SK-N-SH treated with all-trans-retinoic acid at 6 μM for 48 hours (cell line): ENCODE results near the gene CLEC4C.

Source experiments
- ARNTL ChIP-seq: fragments of 450-650 bp; formaldehyde crosslinking; IDR thresholded peaks from 2 replicates; pipeline ENCODE4 v1.5.0; 2020; ENCODE audit warnings: low read depth, mild to moderate bottlenecking, moderate library complexity, borderline replicate concordance
- BACH2 ChIP-seq: fragments of 250-450 bp; sonication (Bioruptor Pico); IDR thresholded peaks from 2 replicates; pipeline ENCODE4 v1.9.0; 2021; ENCODE audit warnings: mild to moderate bottlenecking, borderline replicate concordance
- ESRRG ChIP-seq: fragments of 250-450 bp; sonication (Bioruptor Pico); IDR thresholded peaks from 2 replicates; pipeline ENCODE4 v1.6.1; 2021; ENCODE audit warnings: mild to moderate bottlenecking
- OSR1 ChIP-seq: fragments of 250-450 bp; sonication (Bioruptor Pico); IDR thresholded peaks from 2 replicates; pipeline ENCODE4 v1.8.0; 2022; ENCODE audit warnings: moderate library complexity, mild to moderate bottlenecking, inconsistent platforms
- PPARA ChIP-seq: fragments of 250-450 bp; sonication (Bioruptor Pico); IDR thresholded peaks from 2 replicates; pipeline ENCODE4 v1.5.0; 2020; ENCODE audit warnings: mild to moderate bottlenecking, borderline replicate concordance
- TOX ChIP-seq: fragments of 250-450 bp; sonication (Bioruptor Pico); IDR thresholded peaks from 2 replicates; pipeline ENCODE4 v1.8.0; 2021; ENCODE audit warnings: mild to moderate bottlenecking, moderate library complexity, borderline replicate concordance
- ZNF565 ChIP-seq: fragments of 450-650 bp; formaldehyde crosslinking; conservative IDR thresholded peaks from 2 replicates; pipeline ENCODE4 v1.5.0; 2020; ENCODE audit warnings: low read depth, mild to moderate bottlenecking, moderate library complexity
- TF ChIP-seq, protein P1 (sequence below): fragments of 250-450 bp; sonication (Bioruptor Pico); IDR thresholded peaks from 2 replicates; pipeline ENCODE4 v1.5.0; 2020; ENCODE audit warnings: mild to moderate bottlenecking, moderate library complexity
- TF ChIP-seq, protein P2 (sequence below): fragments of 250-450 bp; sonication (Bioruptor Pico); IDR thresholded peaks from 2 replicates; pipeline ENCODE4 v1.8.0; 2021; ENCODE audit warnings: low read depth, mild to moderate bottlenecking, moderate library complexity, borderline replicate concordance
- TF ChIP-seq, protein P3 (sequence below): fragments of 250-450 bp; sonication (Bioruptor Pico); IDR thresholded peaks from 2 replicates; pipeline ENCODE4 v1.8.0; 2020; ENCODE audit warnings: mild to moderate bottlenecking, moderate library complexity, borderline replicate concordance

DNA sequence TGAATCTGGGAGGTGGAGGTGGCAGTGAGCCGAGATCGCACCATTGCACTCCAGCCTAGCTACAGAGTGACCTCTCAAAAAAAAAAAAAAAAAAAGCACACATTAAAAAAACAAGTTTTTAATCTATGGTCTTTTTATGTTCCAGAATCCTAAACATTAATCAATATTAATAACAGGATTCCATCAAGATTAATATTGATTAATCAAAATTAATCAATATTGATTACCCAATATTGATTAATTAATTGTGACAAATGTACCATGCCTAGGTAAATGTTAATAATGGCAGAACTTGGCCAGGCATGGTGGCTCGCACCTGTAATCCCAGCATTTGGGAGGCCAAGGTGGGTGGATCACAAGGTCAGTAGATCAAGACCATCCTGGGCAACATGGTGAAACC, 34.1 kb upstream of the CLEC4C start:
- TF ChIP-seq, protein P1, sequence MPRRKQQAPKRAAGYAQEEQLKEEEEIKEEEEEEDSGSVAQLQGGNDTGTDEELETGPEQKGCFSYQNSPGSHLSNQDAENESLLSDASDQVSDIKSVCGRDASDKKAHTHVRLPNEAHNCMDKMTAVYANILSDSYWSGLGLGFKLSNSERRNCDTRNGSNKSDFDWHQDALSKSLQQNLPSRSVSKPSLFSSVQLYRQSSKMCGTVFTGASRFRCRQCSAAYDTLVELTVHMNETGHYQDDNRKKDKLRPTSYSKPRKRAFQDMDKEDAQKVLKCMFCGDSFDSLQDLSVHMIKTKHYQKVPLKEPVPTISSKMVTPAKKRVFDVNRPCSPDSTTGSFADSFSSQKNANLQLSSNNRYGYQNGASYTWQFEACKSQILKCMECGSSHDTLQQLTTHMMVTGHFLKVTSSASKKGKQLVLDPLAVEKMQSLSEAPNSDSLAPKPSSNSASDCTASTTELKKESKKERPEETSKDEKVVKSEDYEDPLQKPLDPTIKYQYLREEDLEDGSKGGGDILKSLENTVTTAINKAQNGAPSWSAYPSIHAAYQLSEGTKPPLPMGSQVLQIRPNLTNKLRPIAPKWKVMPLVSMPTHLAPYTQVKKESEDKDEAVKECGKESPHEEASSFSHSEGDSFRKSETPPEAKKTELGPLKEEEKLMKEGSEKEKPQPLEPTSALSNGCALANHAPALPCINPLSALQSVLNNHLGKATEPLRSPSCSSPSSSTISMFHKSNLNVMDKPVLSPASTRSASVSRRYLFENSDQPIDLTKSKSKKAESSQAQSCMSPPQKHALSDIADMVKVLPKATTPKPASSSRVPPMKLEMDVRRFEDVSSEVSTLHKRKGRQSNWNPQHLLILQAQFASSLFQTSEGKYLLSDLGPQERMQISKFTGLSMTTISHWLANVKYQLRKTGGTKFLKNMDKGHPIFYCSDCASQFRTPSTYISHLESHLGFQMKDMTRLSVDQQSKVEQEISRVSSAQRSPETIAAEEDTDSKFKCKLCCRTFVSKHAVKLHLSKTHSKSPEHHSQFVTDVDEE (CRISPR knock-in tag), result no peak
- TF ChIP-seq TOX, result no peak
- TF ChIP-seq, protein P2, sequence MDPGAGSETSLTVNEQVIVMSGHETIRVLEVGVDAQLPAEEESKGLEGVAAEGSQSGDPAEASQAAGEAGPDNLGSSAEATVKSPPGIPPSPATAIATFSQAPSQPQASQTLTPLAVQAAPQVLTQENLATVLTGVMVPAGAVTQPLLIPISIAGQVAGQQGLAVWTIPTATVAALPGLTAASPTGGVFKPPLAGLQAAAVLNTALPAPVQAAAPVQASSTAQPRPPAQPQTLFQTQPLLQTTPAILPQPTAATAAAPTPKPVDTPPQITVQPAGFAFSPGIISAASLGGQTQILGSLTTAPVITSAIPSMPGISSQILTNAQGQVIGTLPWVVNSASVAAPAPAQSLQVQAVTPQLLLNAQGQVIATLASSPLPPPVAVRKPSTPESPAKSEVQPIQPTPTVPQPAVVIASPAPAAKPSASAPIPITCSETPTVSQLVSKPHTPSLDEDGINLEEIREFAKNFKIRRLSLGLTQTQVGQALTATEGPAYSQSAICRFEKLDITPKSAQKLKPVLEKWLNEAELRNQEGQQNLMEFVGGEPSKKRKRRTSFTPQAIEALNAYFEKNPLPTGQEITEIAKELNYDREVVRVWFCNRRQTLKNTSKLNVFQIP (CRISPR knock-in tag), result no peak
- no peak for TF ChIP-seq BACH2 (CRISPR knock-in tag)
- TF ChIP-seq PPARA (CRISPR knock-in tag), result no peak
- no peak for TF ChIP-seq ESRRG (CRISPR knock-in tag)
- no peak for TF ChIP-seq ZNF565
- no peak for TF ChIP-seq OSR1 (CRISPR knock-in tag)
- TF ChIP-seq, protein P3, sequence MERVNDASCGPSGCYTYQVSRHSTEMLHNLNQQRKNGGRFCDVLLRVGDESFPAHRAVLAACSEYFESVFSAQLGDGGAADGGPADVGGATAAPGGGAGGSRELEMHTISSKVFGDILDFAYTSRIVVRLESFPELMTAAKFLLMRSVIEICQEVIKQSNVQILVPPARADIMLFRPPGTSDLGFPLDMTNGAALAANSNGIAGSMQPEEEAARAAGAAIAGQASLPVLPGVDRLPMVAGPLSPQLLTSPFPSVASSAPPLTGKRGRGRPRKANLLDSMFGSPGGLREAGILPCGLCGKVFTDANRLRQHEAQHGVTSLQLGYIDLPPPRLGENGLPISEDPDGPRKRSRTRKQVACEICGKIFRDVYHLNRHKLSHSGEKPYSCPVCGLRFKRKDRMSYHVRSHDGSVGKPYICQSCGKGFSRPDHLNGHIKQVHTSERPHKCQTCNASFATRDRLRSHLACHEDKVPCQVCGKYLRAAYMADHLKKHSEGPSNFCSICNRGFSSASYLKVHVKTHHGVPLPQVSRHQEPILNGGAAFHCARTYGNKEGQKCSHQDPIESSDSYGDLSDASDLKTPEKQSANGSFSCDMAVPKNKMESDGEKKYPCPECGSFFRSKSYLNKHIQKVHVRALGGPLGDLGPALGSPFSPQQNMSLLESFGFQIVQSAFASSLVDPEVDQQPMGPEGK (CRISPR knock-in tag), result no peak
- TF ChIP-seq ARNTL (CRISPR knock-in tag), result no peak
